NCI-H2171 treated with DMSO at 0.1 percent for 48 hours (cell line): ENCODE results near the gene PAPPA.

Source experiments
- DNase-seq: peaks from one replicate; lab custom pipeline; 2025; lab: John Stamatoyannopoulos, UW

The PAPPA gene

GRCh38 chr9:116422119-116422979, 268.8 kb downstream of the PAPPA start:
- DNase-seq: no peak

- DNase-seq: no peak
Observed at GRCh38 chr9:116423149-116423548, 269.6 kb downstream of the PAPPA start.

- no peak for DNase-seq
Observed at GRCh38 chr9:116425244-116425643, 271.7 kb downstream of the PAPPA start.

- no peak for DNase-seq
Observed at GRCh38 chr9:116430849-116431248, 277.3 kb downstream of the PAPPA start.

- no peak for DNase-seq
Observed at GRCh38 chr9:116432051-116432450, 278.5 kb downstream of the PAPPA start.

GRCh38 chr9:116434314-116434713, 280.7 kb downstream of the PAPPA start:
- DNase-seq: no peak

- DNase-seq: no peak
Observed at GRCh38 chr9:116435706-116436105, 282.1 kb downstream of the PAPPA start.

GRCh38 chr9:116436121-116436520, 282.5 kb downstream of the PAPPA start:
- DNase-seq: no peak

- no peak for DNase-seq
Observed at GRCh38 chr9:116437411-116438370, 284.1 kb downstream of the PAPPA start.

GRCh38 chr9:116442528-116442927, 288.9 kb downstream of the PAPPA start:
- DNase-seq: no peak

GRCh38 chr9:116447934-116448333, 294.3 kb downstream of the PAPPA start:
- no peak for DNase-seq

- DNase-seq: no peak
Observed at GRCh38 chr9:116448431-116448830, 294.8 kb downstream of the PAPPA start.

- no peak for DNase-seq
Observed at GRCh38 chr9:116449949-116450348, 296.4 kb downstream of the PAPPA start.

- no peak for DNase-seq
Observed at GRCh38 chr9:116450378-116451139, 297.0 kb downstream of the PAPPA start.

- no peak for DNase-seq
Observed at GRCh38 chr9:116451500-116452115, 298.0 kb downstream of the PAPPA start.
